HS-5 (cell line): ENCODE results near the gene ATP2A3.

Experiments used
- DNase-seq: peaks from one replicate; pipeline ENCODE4 v3.0.0-alpha.2; 2012; ENCODE audit warnings: low read depth

The ATP2A3 gene

DNA sequence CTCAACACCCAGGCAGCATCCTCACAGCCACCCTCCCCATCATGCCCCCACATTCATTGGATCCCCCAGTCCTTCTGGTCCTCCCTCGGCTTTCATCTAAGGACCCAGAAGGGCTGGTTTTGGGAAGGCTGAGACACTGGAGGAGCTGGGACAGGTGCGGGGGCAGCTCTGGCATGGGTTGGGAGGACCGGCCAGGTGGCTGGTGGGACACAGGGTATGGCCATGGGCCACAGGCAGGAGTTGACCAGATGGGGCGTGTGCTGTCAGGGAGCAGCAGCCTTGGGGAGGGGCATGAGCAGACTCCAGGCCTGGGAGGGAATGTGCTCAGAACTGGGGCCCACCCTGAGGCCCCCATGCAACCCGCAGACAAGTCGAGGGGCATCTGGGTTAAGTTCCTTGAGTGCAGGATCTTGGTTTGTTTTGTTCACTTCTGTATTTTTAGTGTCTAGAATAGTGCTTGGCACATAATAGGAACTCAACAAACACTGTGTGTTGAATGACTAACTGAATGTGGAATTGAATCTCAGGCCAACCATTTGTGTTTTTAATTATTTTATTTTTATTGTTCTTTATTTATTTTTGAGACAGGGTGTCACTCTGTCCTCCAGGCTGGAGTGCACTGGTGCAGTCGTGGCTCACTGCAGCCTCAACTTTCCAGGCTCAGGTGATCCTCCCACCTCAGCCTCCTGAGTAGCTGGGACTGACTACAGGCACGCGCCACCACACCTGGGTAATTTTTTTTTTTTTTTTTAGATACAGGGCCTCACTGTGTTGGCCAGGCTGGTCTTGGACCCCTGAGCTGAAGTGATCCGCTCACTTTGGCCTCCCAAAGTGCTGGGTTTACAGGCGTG lies 53.6 kb downstream of the ATP2A3 start:
- no peak for DNase-seq

- no peak for DNase-seq
Measured at GRCh38 chr17:3909257-3909656, 55.0 kb downstream of the ATP2A3 start.

DNA sequence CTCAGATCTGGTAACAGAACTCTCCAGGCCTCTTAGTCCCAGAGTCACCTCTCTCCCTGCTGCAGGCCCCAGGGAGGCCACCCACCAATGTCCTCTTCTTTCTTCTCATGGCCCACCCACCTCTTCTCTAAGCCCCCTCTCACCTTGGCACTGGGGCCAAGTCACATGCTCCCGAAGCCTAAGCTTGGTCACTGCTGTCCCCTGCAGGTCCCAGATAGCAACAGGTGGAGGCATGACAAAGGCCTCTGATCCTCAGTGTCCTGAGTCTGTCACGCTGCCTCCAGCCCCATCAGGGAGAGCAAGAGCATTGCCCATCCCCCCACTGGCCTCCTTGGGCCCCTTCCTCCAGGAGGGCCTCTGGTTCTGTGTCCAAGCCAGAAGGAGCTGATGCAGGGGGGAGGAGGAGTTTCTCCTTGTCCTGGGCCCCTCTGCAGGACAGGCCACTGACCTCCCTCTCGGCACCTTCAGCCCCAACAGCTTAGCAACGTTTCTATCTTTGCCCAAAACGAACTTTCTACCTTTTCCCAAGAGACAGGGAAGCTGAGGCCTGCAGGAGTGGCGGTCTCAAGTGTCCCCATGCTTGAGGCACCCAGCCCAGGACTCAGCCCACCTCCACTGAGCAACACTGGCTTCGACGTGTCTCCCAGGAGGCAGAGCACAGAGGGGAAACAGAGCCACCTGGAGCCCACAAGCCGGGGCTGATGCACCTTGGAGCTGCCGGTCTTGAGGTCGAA lies 56.6 kb downstream of the ATP2A3 start:
- DNase-seq: no peak

- DNase-seq: no peak
Measured at GRCh38 chr17:3906881-3907280, 57.4 kb downstream of the ATP2A3 start.

DNA sequence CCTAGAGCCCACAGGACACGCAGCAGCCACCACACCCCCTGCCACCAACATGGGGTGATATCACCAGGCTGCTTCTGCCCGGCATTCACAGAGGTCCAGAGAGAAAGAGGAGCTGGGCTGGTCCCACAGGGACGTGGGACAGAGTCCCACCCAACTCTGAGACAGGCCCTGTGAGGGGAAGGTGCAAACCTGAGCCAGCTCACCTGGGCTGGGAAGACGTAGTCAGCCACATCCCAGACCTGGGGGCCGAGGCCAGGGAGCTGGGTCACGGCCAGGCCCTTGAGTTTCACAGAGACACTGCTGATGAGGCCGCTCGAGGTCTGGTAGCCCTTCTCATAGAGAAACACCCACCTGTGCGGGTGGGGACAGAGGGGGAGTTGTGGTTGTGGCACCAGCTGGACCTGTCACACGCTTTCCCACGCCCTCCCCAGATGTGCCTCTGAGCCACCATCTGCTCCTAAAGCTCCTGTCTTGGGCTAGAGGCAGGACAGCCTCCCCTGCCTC lies 59.2 kb downstream of the ATP2A3 start:
- DNase-seq: no peak

DNA sequence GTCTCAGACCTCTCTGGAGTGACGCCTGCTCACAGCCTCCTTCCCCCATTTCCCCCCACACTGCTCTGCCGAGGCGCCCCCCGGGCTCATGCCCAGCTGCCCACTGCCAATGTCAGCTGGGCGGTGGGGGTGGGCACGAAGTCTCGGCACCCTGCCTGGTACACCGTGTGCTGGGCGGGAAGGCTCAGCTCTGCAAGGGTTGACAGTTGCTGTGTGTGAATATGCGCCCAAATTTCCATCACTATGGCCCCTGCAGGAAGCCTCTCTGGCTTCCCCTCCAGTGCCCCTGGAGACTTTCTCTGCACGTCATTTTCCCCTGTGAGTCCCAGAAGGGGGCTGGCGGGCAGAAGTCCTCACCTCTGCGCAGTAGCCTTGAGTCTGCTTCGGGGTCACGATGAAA lies 59.7 kb downstream of the ATP2A3 start:
- DNase-seq: no peak

DNA sequence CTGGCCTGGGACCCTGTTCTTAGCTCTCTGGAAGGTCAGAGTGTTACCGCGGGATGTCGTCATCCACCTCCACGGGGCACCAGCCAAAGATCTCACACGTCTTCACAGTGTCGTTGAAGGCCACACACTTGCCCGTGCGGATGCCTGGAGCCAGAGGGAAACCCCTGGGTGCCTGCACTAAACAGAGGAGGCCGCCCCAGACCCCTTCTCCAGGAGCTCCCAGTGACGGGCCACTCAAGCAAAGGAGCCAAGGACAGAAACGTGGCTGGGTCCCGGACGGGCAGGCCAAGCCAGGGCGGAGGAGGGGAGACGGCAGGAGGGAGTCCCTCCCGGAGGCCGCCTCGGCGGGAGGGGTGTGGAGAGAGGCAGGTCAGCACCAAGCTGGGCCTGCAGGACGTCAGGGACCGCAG lies 60.4 kb downstream of the ATP2A3 start:
- DNase-seq: no peak

GRCh38 chr17:3903051-3903825 lies 61.0 kb downstream of the ATP2A3 start:
- DNase-seq: no peak

DNA sequence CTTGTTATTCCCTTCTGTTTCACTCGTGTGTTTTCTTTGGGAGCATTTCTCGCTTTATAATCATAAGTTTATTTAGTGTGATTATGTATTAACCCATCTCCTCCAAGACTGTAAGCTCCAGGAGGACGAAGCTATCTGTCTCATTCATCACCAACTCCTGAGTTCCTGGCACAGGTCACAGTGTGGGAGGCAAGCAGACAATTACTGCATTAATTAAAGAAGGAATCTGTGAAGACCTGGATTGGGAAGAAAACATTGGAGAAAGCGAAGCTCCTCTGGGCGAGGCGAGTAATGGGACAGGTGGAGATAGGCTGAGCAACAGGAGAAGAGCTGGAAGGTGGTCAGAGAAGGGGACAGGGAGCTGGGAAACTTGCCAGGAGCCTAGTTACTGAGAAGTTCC lies 63.6 kb downstream of the ATP2A3 start:
- DNase-seq: no peak

GRCh38 chr17:3897731-3898130 lies 66.5 kb downstream of the ATP2A3 start:
- no peak for DNase-seq

GRCh38 chr17:3896968-3897235 lies 67.3 kb downstream of the ATP2A3 start:
- DNase-seq: no peak

- DNase-seq: no peak
Measured at GRCh38 chr17:3896108-3896967, 67.9 kb downstream of the ATP2A3 start.

- no peak for DNase-seq
Measured at GRCh38 chr17:3895354-3895753, 68.9 kb downstream of the ATP2A3 start.

GRCh38 chr17:3894911-3895343 lies 69.3 kb downstream of the ATP2A3 start:
- no peak for DNase-seq

- no peak for DNase-seq
Measured at GRCh38 chr17:3894188-3894587, 70.0 kb downstream of the ATP2A3 start.

- DNase-seq: no peak
Measured at GRCh38 chr17:3893720-3894116, 70.5 kb downstream of the ATP2A3 start.

DNA sequence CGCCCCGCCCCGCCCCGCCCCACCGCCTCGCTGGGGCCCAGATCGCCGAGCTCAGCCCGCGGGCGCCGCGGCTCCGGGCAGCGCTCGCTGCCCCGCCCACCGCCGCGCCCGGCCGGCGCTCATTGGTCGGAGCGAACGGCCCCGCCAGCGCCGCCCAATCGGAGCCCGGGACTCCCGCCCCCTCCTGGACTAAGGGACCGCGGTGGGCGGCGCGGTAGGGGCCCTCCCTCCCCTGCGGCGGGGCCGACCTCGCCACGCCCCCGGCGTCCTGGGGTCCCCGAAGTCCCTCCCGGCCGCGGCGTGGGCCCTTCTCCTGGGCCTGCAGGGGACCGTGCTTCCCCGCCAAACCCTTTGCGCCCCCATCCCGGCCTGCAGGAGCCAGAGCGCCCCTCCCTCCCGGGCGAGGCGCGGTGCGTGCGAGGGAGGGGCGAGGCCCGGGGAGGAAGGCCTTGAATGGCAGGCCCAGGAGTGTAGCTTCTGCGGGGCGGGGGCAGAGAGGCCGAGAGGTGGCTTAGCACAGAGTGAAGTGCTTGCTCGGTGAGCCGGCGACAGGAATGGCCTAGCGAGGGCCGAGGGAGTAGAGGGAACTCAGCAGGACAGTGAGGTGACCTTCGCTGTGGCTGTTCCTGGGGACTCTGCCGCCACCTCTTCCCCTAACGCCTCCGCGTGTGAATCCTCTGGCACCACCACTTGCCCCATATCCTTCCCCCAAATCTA lies 71.1 kb downstream of the ATP2A3 start, which contains the start of gene CAMKK1:
Gene CAMKK1, minus strand, starts transcription at position 51 of the 717 bp plus-strand sequence. CDS start 7,366 bp downstream, outside the sequence.
- DNase-seq: no peak

GRCh38 chr17:3892095-3892998 lies 71.9 kb downstream of the ATP2A3 start:
- no peak for DNase-seq

- DNase-seq: no peak
Measured at GRCh38 chr17:3891626-3892094, 72.6 kb downstream of the ATP2A3 start.

- no peak for DNase-seq
Measured at GRCh38 chr17:3890878-3891219, 73.4 kb downstream of the ATP2A3 start.
